HG03135 (cell line): Measurements from ENCODE around the gene ACOT11.
"Not testable (repeated sequence)": the region's sequence is repeated elsewhere in the genome, so short reads cannot be mapped to it uniquely, and the experiment has no call there.

Experiments used
- ATAC-seq: cut with Tn5 transposase; IDR thresholded peaks from one replicate; pipeline ENCODE4 v1.9.1; 2021; ENCODE audit warnings: mild to moderate bottlenecking, moderate library complexity; ENCODE audit not compliant: unreplicated experiment

Gene ACOT11

GRCh38 chr1:54547601-54548388 is at the start of gene ACOT11:
TSS of gene ACOT11 (plus strand) at chr1:54548228. CDS start at chr1:54548310, 82 bp downstream.
- ATAC-seq, result no peak

DNA sequence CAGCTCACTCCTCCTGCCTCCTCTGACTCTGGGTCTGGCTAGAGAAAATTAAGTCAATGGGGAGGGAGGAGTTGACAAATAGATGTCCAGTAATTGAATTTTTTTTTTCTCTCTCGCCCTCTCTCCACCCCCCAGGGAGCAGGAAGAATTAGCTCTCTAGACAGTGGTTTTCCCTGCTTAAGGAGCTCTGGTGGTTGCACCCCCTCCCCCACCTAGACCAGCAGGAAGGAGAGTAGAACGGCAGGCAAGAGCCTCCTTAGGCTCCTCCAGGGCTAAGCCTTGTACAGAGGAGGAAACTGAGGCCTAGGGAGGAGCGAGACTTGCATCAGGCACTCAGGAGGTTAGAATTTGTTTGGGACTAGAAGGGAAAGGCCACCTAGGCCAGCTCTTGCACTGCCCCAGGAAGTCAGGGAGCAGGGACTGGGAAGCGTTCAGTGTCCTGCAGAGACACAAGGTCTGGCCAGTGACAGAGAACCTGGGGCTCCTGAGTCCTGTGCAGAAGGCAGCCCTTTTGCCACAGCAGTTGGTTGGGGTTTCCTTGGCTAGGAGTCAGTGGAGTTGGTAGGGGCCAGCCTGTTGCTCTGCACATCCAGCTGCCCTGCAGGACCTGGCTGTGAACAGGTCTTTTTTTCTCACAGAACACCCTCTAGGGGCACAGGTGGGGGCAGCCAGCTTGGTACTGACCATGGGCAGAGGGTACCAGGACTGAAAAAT is 49.5 kb upstream of the ACOT11 start:
- ATAC-seq, result no peak

DNA sequence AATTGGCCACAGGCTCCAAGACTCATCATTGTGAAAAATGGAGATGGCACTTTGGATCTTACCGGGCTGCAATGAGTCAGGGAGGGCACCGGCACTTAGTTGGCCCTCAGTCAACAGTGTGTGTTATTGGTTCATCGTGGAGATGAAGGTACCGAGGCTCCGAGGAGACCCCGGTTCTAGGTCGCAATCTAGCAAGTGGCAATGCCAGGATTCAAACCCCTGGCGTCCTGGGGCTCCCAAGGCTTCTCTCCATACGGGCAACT is 49.0 kb upstream of the ACOT11 start:
- ATAC-seq, result no peak

DNA sequence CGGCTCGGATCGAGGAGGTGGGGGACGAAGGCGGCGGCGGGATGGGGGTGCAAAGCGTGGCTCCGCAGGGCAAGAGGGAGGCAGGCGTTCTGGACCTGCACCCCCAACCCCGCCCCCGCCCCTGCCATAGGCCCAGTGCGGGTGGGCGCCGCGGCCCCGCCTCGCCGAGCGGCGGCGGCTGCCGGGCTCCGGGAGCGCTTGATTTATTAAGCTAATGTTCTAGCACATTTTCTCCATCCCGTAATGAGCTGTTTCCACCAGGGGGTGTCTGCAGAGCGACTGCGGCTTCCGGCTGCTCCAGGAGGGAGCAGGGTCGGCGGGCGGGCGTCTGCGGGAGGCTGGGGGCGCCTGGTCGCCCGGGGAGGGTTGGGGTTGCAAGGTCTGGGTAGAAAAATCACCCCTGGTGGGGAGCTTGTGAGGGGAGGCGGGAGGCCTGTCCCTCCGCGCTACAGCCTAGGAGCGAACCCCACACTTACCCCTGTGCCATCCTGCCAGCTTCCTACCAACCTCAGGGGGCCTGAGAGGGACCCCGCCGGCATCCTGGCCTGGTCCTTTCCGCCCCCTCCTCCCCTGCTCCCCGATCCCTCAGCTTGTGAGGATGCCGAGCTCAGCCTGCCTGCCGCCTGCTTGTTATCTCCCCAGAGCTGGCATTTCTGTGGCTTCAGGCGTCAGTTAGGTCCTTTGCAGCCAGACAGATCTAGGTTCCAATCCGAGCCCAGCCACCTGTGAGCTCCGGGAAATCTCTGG is 48.5 kb upstream of the ACOT11 start:
- no peak for ATAC-seq

GRCh38 chr1:54500107-54500431 is 48.0 kb upstream of the ACOT11 start:
- no peak for ATAC-seq

DNA sequence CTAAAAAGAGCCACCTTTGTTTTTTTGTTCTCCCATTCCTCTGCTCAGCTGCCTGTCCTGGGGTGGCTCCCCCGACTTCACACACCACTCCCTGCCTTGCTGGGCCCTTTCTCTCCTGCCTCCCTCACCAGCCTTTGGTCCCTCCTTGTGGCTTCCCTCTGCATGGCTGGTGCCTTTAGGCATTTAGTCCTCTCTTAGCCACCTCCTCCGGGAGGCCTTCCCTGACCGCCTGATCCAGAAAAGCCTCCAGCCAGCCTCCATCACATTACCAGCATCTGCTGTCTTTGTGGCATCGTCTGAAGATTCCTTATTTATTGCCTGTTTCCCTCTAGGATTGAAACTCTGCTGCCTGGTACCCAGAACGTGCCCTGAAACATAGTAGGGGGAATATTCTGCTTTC is 46.2 kb upstream of the ACOT11 start:
- no peak for ATAC-seq

GRCh38 chr1:54502342-54502741 is 45.7 kb upstream of the ACOT11 start:
- no peak for ATAC-seq

DNA sequence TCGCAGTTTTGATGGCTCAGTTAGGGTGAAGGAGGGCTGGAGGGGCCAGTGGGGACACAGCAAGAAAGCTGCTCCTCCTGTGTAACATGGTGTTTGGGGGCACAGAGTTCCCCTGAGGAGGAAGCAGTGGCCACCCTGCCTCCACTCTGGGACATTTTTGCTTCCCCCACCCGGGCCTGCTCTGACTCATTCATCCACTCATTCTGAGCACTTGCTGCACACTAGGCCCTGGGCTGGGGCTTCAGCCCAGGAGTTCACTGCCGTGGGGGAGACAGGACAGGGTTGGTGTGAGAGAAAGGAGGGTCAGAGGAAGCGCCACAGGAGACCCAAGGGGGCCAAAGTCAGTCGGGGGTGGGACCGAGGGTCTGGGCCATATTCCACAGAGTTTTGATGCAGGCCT is 41.4 kb upstream of the ACOT11 start:
- no peak for ATAC-seq

- no peak for ATAC-seq
Measured at GRCh38 chr1:54507033-54507870, 40.8 kb upstream of the ACOT11 start.

DNA sequence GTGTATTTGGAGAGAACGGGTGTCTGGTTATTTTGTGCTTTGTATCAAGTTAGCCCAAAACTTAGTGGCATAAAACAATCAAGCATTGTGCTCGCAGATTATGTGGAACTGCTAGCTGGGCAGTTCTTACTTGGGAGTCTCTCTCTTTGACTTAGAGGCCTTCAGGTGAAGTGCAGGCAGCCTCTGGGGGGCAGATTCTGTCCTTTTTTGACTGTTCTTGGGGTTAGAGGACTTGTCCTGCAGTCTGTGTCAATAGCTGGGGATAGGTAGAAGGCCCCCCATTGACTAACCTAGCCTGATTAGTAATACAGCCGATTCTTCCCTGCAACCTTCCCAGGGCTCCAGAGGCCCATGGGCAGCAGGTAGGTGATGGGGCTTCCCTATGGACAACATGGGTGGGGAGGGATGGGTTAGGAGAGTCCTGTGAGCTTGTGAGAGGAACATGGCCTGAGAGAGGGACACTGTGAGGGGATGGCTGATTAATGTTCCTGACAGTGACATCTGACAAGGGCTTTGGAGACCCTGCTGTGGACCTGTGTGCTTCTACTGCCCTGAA is 37.2 kb upstream of the ACOT11 start:
- no peak for ATAC-seq

- ATAC-seq, result not testable (repeated sequence)
Measured at GRCh38 chr1:54513921-54514580, 34.0 kb upstream of the ACOT11 start.

DNA sequence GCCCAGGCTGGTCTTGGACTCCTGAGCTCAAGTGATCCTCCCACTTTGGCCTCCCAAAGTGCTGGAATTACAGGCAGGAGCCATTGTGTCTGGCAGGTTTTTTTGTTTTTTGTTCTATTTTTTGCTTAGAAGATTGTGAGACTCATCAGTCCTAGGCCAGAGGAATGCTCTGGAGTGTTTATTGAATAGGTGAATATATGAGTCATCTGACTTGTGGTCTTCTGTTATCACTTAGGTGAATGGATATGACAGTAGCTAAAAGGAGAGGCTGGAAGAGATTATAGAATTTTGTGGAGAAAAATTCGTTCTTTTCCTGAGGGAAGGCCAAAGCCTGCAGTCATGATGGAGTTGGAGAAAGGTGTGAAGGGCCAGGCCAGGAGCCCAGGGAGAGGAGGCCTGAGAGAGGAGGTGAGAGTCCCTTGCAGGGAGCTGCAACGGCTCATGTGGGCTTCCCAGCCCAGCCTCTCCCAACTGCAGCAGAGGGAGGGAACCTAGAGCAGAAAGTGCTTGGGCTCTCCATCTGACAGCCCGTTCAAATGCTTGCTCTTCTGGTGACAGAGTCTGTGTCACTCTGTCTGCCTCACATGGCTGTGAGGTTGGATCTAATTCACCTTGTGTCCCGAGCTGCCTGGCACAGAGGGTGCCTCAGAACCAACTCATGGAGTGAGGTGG is 31.6 kb upstream of the ACOT11 start:
- ATAC-seq, result no peak

- no peak for ATAC-seq
Measured at GRCh38 chr1:54517496-54517895, 30.5 kb upstream of the ACOT11 start.

DNA sequence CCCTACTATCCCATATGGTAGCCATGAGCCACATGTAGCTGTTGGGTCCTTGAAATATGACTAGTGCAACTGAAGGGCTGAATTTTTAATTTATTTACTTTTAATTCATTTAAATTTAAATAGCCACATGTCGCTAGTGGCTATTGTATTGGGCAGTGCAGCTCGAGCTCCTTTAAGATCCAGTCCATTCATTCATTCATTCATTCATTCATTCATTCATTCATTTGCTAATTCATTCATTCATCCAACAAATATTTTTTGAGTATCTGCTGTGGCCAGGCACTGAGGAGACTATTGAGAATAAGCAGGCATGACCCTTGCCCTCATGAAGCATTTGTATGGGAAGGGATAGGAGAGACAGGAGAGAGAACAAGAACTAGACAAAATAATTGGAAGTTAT is 29.5 kb upstream of the ACOT11 start:
- ATAC-seq, result no peak

DNA sequence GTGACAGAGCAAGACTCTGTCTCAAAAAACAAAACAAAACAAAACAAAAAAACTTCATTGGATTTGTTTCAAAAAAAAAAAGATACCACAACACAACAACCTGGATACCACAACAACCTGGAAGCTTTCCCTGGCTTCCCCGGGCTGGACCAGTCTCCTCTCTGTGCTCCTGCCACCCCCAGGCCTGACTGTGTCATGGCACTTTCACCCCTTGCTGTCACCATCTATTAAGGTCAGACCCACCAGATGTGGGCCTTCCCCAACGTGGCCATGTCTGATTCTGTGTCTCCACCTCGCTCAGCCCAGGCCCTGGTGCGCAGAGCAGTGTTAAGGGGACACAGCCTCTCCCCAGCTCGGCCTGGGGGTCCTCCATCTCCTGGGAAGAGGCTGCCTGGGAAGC is 28.3 kb upstream of the ACOT11 start:
- ATAC-seq, result no peak

- no peak for ATAC-seq
Measured at GRCh38 chr1:54520631-54521321, 27.3 kb upstream of the ACOT11 start.

GRCh38 chr1:54526565-54526964 is 21.5 kb upstream of the ACOT11 start:
- ATAC-seq, result not testable (repeated sequence)

- no peak for ATAC-seq
Measured at GRCh38 chr1:54528613-54529012, 19.4 kb upstream of the ACOT11 start.

- ATAC-seq, result no peak
Measured at GRCh38 chr1:54532033-54532432, 16.0 kb upstream of the ACOT11 start.
